ENCODE results near the gene CFAP61.
"Not testable (repeated sequence)": the region's sequence is repeated elsewhere in the genome, so short reads cannot be mapped to it uniquely, and the experiment has no call there.

Gene CFAP61, protein sequence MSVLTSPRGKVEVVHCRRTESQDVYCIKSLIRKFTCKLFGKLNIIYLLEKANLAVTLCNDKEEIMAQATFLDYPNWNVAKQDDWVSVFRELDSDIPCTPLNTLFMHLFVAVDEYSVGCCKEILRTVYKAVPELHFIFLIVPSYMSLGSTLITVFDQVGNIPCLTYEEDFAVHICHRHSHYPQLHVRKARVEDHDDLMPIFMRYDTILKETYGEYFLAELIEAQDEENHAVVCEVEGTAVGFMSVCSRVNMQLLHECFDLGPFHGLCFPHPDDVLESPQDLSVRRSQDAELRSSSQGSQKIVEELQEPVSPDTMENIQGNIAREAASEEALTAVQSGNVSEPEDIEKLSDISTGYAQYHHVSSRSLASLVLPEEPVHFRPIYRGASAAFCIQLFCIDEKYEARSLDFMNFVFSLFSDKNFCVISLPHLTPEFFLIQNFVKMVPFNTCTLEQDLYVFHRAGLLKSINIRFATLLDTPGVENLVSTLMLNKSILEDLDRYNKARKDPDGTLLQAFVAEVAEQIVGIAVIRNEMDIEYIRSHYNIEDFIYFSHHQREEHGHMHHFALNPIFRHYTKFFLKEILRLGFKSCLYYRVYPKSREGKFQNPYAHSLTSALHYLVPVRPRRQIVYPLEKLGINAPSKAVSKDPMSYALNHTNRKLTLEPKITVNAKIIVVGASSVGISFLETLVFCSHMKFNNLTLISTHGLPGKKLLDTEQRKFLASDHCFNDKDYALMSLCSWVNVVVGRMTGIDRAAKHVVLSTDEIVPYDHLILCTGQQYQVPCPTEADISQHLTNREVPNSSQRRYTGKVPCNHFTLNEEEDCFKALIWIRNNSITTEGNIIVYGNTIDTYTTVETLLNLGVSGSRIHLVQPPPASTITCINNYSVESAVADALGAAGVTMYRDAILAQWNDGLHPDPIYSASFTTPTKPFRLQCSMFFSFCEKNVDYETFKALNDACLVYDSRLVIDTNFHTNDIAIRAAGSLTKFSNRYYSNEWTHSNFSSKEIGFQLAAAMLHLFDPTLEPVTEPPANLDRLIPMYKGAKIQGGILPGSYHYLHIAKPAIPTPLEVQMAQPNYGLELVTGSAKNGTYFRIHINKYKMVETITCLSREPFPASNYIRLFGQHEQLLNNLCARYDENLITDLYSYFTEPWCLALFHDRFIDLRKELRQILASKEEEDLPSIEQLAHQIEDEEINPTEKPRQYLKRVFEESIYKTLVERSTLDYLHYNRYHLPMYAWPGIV

DNA sequence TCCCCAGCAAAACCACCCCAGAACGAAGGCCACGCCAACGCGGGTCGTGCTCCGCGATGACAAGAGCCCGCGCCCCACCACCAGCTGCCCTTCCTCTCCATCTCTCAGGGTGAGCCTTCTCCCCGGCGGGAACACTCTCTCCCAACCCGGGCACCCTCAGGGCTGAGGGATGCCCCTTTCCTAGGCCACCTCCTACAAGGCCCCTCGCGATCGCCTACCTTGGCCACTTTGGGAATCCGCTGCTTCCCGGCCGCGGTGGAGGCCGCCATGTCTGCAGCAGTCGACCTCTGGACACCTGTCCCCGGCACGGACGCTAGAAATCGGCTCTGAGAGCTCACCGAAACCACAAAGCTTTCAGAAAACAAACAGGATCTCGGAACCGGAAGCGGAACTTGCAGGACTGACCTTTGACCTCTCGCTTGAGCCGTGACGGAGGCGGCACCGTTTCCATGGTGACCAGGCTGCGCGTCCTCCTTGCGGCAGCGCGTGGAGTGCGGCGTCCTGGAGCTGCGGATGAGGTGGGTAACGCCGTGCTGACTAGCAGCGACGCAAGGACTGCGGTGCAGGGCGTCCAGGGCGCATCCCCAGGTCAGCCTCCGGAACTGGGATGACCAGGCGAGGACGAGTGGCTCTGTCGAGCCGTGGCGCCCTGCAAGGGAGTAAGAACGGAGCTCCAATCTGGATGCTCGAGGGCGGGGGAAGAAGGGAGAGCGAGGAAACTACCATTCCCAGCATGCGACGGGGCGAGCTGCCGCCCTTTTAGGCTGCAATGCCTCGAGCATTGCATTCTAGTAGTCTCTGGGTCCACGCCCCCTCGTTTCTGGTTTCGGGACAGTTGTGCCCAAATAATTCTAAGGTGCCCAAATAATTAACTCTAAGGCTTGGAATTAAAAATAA lies at the start of gene CFAP61, which contains the start of gene CRNKL1:
TSS of gene CFAP61 (plus strand) at position 459 of the 897 bp plus-strand sequence. CDS start 4,122 bp downstream, outside the sequence.
TSS of gene CRNKL1 (minus strand) at position 393 of the 897 bp plus-strand sequence. CDS start at position 269, 124 bp downstream.
- DNase-seq = peak; percentile 50 to 88

- no peak for DNase-seq
Measured at GRCh38 chr20:20003031-20003954, 49.0 kb upstream of the CFAP61 start.

DNA sequence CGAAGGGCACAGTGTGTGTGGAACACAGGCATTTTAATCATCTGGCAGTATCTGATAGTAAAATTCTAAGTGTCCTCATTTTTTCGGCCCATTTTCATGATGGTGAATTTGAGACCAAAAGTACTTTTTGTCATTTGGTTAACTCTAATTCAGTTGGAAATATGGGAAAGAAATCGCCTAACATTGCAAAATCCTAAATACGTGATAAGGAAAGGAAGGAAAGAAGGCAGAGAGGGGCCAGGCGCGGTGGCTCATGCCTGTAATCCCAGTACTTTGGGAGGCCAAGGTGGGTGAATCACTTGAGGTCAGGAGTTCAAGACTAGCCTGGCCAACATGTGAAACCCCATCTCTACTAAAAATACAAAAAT lies 48.4 kb upstream of the CFAP61 start:
- not testable (repeated sequence) for DNase-seq

DNA sequence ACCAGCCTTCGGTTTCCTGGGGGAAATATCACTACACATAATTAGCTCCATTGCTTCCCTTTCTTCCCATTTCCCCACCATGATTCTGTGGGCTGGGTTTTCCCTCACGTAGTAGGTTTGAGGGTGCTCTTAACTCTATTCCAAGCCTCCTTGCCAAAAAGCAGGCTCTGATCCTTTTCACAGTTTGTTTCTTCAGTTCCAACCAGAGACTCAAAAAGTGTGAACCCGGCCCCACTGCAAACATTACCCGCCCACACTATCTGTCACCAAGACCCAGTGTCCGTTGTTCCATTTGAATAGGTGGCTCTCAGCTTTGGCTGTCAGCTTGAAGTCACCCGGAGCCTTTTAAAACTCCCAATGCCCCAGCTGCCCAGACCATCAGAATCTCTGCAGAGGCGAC lies 47.0 kb upstream of the CFAP61 start:
- no peak for DNase-seq

GRCh38 chr20:20009784-20010253 lies 42.5 kb upstream of the CFAP61 start:
- no peak for DNase-seq

DNA sequence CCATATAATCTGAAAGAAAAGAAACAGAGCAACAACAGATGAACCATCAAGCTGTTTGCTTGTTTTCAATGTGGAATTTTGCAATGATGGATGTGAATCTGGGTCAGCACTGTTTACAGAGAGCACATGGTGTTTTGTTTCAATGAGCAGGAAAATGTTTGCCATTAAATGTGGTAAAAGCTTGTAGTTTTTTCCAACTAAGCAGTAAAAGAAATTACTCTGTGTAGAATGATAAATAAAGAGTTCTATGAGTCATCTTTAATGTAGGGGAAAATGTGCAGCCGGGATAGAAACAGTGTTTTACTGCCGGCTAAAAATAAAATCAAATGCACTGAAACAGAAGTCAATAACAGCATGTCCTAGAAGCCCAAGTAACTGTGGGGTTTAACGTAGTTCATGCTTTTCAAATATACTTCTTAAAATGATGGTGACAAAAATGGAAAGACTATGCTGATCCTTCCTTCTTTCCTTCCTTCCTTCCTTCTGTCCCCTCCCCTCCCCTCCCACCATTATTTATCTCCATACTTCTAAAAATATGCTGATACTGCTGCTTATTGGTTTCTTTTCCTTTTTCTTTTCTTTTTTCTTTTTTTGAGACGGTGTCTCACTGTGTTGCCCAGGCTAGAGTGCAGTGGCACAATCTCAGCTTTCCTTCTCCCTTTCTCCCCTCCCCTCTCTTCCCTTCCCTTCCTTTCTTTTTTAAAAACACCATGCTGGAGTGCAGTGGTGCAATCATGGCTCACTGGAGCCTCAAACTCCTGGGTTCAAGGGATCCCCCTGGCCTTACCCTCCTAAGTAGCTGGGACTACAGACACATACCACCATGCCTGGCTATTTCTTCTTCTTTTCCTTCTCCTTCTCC lies 41.5 kb upstream of the CFAP61 start:
- peak in 1 of 2 experiments; percentile 62 for DNase-seq

- no peak for DNase-seq
Measured at GRCh38 chr20:20012541-20012940, 39.8 kb upstream of the CFAP61 start.

GRCh38 chr20:20014659-20015058 lies 37.7 kb upstream of the CFAP61 start:
- no peak for DNase-seq

DNA sequence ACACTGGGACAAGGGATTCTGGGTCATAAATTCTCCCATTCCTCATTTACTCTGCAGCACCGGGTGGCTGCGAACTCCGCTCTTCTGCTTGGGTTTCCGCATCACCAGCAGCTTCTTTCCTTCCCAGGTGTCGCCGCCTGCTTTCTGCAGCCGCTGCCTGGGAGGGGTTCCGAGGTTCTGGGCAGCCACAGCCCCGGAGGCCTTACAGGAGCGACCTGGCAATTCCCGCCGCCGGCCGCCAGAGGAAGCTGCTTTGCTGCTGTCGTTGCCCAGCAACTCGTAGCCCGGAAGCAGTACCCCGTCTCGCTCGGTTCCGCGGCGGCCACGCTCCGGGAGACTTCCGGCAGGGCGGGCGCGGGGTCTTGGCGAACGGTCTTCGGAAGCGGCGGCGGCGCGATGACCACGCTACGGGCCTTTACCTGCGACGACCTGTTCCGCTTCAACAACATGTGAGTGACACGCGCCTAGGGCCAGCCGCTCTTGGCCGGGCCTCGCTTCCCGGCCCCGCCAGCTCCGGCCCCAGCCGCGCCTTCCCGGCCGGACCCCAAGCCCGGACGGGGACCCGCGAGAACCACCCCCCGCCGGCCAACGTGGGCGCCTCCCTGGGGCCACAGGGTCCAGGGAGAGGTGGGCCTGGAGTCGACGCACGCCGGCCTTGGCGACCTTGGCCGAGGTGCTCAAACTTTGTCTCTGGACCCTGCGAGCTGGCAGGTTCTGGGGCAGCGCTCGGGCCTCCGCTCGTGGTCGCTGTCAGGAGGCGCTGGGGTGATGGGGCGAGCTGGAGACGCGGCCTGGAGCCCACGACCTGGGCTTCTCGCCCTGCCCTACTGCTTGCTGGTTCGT lies 35.1 kb upstream of the CFAP61 start, which contains the start of gene NAA20:
TSS of gene NAA20 (plus strand) at position 362 of the 843 bp plus-strand sequence. CDS start at position 397, 35 bp downstream.
- peak; percentile 73 to 84 for DNase-seq

- DNase-seq = no peak
Measured at GRCh38 chr20:20017844-20018185, 34.5 kb upstream of the CFAP61 start.

- no peak for DNase-seq
Measured at GRCh38 chr20:20018366-20018765, 34.0 kb upstream of the CFAP61 start.

- no peak for DNase-seq
Measured at GRCh38 chr20:20019123-20019522, 33.2 kb upstream of the CFAP61 start.

DNA sequence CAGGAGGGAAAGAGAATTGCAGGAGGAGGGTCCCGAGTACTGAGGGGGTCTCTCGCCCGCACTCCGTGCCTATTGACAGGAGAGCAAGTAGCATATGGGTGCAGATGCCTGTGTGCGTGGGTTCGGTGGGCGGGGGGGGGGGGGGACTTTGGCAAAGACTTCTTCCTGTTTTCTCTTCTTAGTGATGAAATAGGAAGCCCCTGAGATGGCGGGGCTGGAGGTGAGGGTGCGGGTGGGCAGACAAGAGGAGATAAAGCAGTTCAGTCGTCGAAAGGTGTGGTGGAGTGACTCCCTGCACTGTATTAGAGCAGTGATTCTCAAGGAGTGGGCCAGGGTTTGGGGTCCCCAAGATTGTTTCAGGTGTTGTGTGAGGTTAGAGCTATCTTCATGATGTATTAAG lies 31.4 kb upstream of the CFAP61 start:
- no peak for DNase-seq

DNA sequence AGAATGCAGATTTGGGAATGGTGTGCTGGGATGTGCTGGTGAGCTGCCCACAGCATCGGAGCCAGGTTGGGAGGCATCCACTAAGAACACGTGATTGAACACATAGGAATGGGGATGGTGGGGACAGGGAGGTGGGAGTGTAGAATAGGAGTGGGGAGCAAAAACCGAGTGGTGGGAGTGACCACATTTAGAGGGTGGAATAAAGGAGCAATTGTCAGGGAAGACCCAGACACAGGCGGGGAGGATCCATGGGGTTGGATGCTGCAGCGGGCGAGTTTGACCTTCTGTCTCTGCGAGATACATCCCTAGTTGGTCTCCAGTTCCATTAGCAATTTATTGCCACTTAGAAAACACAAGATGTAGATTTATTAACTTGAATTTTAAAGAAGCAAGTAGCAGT lies 30.5 kb upstream of the CFAP61 start:
- no peak for DNase-seq

DNA sequence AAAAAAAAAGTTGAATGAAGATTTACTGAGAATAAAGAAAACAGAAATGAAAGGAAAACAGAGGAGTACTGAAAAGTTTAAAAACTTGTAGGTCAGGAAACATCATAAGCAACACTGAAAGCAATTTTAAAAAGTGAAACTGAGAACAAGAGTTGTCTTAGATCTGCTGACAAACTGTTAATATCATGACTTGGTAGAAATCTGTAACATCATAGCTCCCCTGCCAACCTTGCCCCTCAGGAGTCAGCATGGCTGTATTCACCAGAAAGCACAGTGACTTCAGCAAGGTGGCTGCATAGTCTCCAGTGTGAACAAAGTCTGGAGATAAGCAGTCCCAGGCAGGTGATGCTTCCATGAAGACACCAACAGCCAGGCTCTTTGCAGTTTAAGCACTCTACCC lies 29.8 kb upstream of the CFAP61 start:
- no peak for DNase-seq

- no peak for DNase-seq
Measured at GRCh38 chr20:20023395-20023794, 28.9 kb upstream of the CFAP61 start.

DNA sequence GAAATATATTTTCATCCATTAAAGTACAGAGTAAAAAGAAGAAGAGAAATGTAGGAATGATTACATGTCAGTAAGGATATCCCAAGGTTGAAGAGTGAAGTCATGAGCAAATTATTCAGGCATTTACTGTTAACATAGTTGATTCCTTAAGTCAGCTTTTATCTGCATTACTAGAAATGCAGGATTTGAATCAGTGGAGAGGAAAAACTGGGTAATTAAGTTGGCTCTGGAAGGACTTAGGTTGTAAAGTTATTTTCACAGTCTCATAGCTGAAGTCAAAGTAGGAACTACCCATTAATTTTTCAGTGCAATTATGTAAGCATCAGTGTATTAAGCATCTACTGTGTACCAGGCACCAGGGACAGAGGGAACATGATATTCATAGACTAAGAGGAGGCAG lies 27.4 kb upstream of the CFAP61 start:
- no peak for DNase-seq

DNA sequence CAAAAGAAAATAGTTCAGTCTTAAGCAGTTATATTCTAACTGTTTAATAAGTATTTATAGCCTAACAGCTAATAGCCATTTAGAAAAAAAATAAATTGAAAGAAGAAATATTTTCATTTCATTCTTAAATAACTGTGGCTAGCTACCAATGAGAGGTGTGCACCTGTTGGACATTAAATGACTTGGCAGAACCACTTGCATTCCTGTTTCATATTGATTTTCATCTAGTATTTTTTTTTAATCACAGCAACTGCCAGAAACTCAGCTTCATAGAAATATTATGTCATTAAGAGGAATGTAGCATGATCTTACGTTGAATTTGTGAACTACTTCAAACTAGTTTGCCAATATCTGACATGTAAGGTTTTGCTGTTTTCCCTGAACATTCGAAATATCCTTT lies 25.0 kb upstream of the CFAP61 start:
- DNase-seq = no peak

- DNase-seq = no peak
Measured at GRCh38 chr20:20031790-20032189, 20.5 kb upstream of the CFAP61 start.
